H9 (cell line): Measurements from ENCODE around the gene MRPL18. TPM values are rescaled to one million over a fixed set of nuclear protein-coding genes. Genes with fewer than 3 reads are reported as not detected.

ENCODE experiments used
- DNase-seq: peaks from one replicate; pipeline ENCODE4 v3.0.0-alpha.2; 2017
- H2AFZ ChIP-seq: one replicate; pipeline ENCODE4 v1.6.1; 2013; ENCODE audit warnings: mild to moderate bottlenecking, low read length, control low read depth, moderate library complexity
- H2AK5ac ChIP-seq: 2 replicates; pipeline ENCODE4 v1.6.1; 2013; ENCODE audit warnings: low read length, control low read depth, mixed read lengths; ENCODE audit not compliant: insufficient read length
- H2BK120ac ChIP-seq: one replicate; pipeline ENCODE4 v1.6.1; 2013; ENCODE audit warnings: low read depth, mild to moderate bottlenecking, low read length, control low read depth, inconsistent platforms; ENCODE audit not compliant: poor library complexity, severe bottlenecking
- H2BK12ac ChIP-seq: 2 replicates; pipeline ENCODE4 v1.6.1; 2013; ENCODE audit warnings: low read length, control low read depth, mixed read lengths, low read depth; ENCODE audit not compliant: insufficient read length
- H2BK15ac ChIP-seq: 2 replicates; pipeline ENCODE4 v1.6.1; 2013; ENCODE audit warnings: low read depth, low read length, control low read depth
- H2BK20ac ChIP-seq: one replicate; pipeline ENCODE4 v1.6.1; 2013; ENCODE audit warnings: low read depth, mild to moderate bottlenecking, low read length, control low read depth, inconsistent platforms; ENCODE audit not compliant: poor library complexity, severe bottlenecking
- H2BK5ac ChIP-seq: 2 replicates; pipeline ENCODE4 v1.6.1; 2013; ENCODE audit warnings: low read length, control low read depth, mixed read lengths; ENCODE audit not compliant: insufficient read length
- H3K14ac ChIP-seq: 2 replicates; pipeline ENCODE4 v1.6.1; 2013; ENCODE audit warnings: low read length, control low read depth; ENCODE audit not compliant: insufficient read depth
- H3K18ac ChIP-seq: 2 replicates; pipeline ENCODE4 v1.6.1; 2013; ENCODE audit warnings: low read depth, mild to moderate bottlenecking, mixed read lengths, low read length, control low read depth; ENCODE audit not compliant: insufficient read length
- H3K23ac ChIP-seq: 2 replicates; pipeline ENCODE4 v1.6.1; 2013; ENCODE audit warnings: low read length, control low read depth, mixed read lengths, low read depth; ENCODE audit not compliant: insufficient read length
- H3K23me2 ChIP-seq: 2 replicates; pipeline ENCODE4 v1.6.1; 2013; ENCODE audit warnings: low read depth, mild to moderate bottlenecking, mixed read lengths, low read length, control low read depth; ENCODE audit not compliant: insufficient read length, poor library complexity, severe bottlenecking
- H3K27ac ChIP-seq: 2 replicates; pipeline ENCODE4 v1.5.1; 2013; ENCODE audit warnings: low read length, control low read depth, mixed read lengths, low read depth; ENCODE audit not compliant: insufficient read length
- H3K27me3 ChIP-seq: 2 replicates; pipeline ENCODE4 v1.6.1; 2013; ENCODE audit warnings: low read length, control low read depth, inconsistent platforms; ENCODE audit not compliant: insufficient read depth
- H3K4ac ChIP-seq: 2 replicates; pipeline ENCODE4 v1.6.1; 2013; ENCODE audit warnings: low read depth, mild to moderate bottlenecking, control low read depth, inconsistent platforms, low read length, moderate library complexity
- H3K4me1 ChIP-seq: 2 replicates; pipeline ENCODE4 v1.6.1; 2013; ENCODE audit warnings: low read length, control low read depth, inconsistent platforms; ENCODE audit not compliant: insufficient read depth
- H3K4me2 ChIP-seq: 2 replicates; pipeline ENCODE4 v1.6.1; 2013; ENCODE audit warnings: low read length, control low read depth, mixed read lengths; ENCODE audit not compliant: insufficient read length, insufficient read depth
- H3K56ac ChIP-seq: 2 replicates; pipeline ENCODE4 v1.6.1; 2013; ENCODE audit warnings: low read depth, mild to moderate bottlenecking, mixed read lengths, low read length, control low read depth; ENCODE audit not compliant: insufficient read length
- H3K79me1 ChIP-seq: 2 replicates; pipeline ENCODE4 v1.6.1; 2013; ENCODE audit warnings: low read depth, mild to moderate bottlenecking, moderate library complexity, low read length, control low read depth, inconsistent platforms; ENCODE audit not compliant: insufficient read depth, poor library complexity, severe bottlenecking
- H3K79me2 ChIP-seq: 2 replicates; pipeline ENCODE4 v1.6.1; 2013; ENCODE audit warnings: low read length, control low read depth, inconsistent platforms; ENCODE audit not compliant: insufficient read depth
- H3K9ac ChIP-seq: 2 replicates; pipeline ENCODE4 v1.6.1; 2013; ENCODE audit warnings: low read length, control low read depth, mixed read lengths; ENCODE audit not compliant: insufficient read length; ENCODE audit errors: extremely low read depth
- H3K9me3 ChIP-seq: one replicate; pipeline ENCODE4 v1.6.1; 2013; ENCODE audit warnings: low read depth, low read length, inconsistent platforms; ENCODE audit not compliant: control insufficient read depth
- H3T11ph ChIP-seq: one replicate; pipeline ENCODE4 v1.6.1; 2013; ENCODE audit warnings: mild to moderate bottlenecking, low read length, control low read depth, inconsistent platforms
- H4K20me1 ChIP-seq: one replicate; pipeline ENCODE4 v1.6.1; 2013; ENCODE audit not compliant: control insufficient read depth, insufficient read length, insufficient read depth
- H4K5ac ChIP-seq: 2 replicates; pipeline ENCODE4 v1.6.1; 2013; ENCODE audit warnings: low read depth, mild to moderate bottlenecking, mixed read lengths, low read length, control low read depth; ENCODE audit not compliant: insufficient read length
- H4K8ac ChIP-seq: replicated peaks from 2 replicates; pipeline ENCODE4 v1.6.1; 2013; ENCODE audit warnings: low read length, control low read depth, mixed read lengths, low read depth; ENCODE audit not compliant: insufficient read length
- H4K91ac ChIP-seq: 2 replicates; pipeline ENCODE4 v1.6.1; 2013; ENCODE audit warnings: low read depth, mild to moderate bottlenecking, moderate library complexity, mixed read lengths, low read length, control low read depth; ENCODE audit not compliant: insufficient read length
- H3K27ac Mint-ChIP-seq, 3 experiments: 2 replicates in 2 of 3; 3 replicates in 1 of 3; pipeline ENCODE4 v1.8.0; 2020 to 2021; ENCODE audit warnings: mixed read lengths in 3 of 3, mild to moderate bottlenecking in 1 of 3, moderate library complexity in 1 of 3
- H3K27me3 Mint-ChIP-seq: 2 replicates; pipeline ENCODE4 v1.8.0; 2021; ENCODE audit warnings: low read depth, mild to moderate bottlenecking, moderate library complexity, mixed read lengths
- H3K36me3 Mint-ChIP-seq, 3 experiments: 2 replicates in 2 of 3; 3 replicates in 1 of 3; pipeline ENCODE4 v1.8.0; 2020 to 2021; ENCODE audit warnings: low read depth in 3 of 3, mixed read lengths in 3 of 3; ENCODE audit not compliant: insufficient read depth in 1 of 3
- H3K4me1 Mint-ChIP-seq, 2 experiments: 2 replicates each; pipeline ENCODE4 v1.8.0; 2020; ENCODE audit warnings: mixed read lengths in 2 of 2
- H3K4me3 Mint-ChIP-seq, 2 experiments: 2 replicates in 1 of 2; 3 replicates in 1 of 2; pipeline ENCODE4 v1.8.0; 2020 to 2021; ENCODE audit warnings: mild to moderate bottlenecking in 2 of 2, mixed read lengths in 2 of 2, moderate library complexity in 1 of 2
- H3K9me3 Mint-ChIP-seq, 2 experiments: 2 replicates in 1 of 2; 3 replicates in 1 of 2; pipeline ENCODE4 v1.8.0; 2020; ENCODE audit warnings: mild to moderate bottlenecking in 2 of 2, mixed read lengths in 2 of 2, moderate library complexity in 1 of 2
- CTCF ChIP-seq: fragments of 200-600 bp; sonication (generic); conservative IDR thresholded peaks from 3 replicates; pipeline ENCODE4 v1.8.0; 2021; ENCODE audit warnings: antibody characterized with exemption, mild to moderate bottlenecking
- WGBS: extraction: QIAGEN DNeasy Blood & Tissue Kit; methylation state at CpG from one replicate; pipeline ENCODE4 v1.1.7; 2013; ENCODE audit warnings: missing lambda C conversion rate, low lambda C conversion rate, mixed read lengths; ENCODE audit not compliant: insufficient read length; ENCODE audit errors: extremely low coverage; 5-methylcytosine and 5-hydroxymethylcytosine counted together
- total RNA-seq: library from RNA; stranded (reverse); gene quantifications from 2 replicates; pipeline ENCODE4 v1.2.1, GENCODE V29; 2021

The MRPL18 gene
- total RNA-seq, 1 experiment from 2014 or later, result 88.8 TPM

- no peak overlapping the region for H2BK5ac ChIP-seq
- no peak overlapping the region for H2BK12ac ChIP-seq
- Mint-ChIP-seq H3K27ac (no peak overlapping the region), H3K9me3 (no peaks in the 10 kb centered on the region), H3K36me3 (peaks cover 16 to 53% (median 48%) of the 10 kb centered on the region in 3 experiments; a peak in 6 of 7 replicates), H3K4me3 (no peak overlapping the region), H3K4me1 (peaks cover 15 to 24% of the 10 kb centered on the region in 2 experiments), H3K27me3 (no peaks in the 10 kb centered on the region; the same call in 1 of the 2 replicates)
- no peak overlapping the region for H2BK120ac ChIP-seq
- H3K23ac ChIP-seq, result no peak overlapping the region
- no peaks in the 10 kb centered on the region for H3K4me1 ChIP-seq
- no peaks in the 10 kb centered on the region for H3K23me2 ChIP-seq
- no peaks in the 10 kb centered on the region for H3K79me1 ChIP-seq
- no peaks in the 10 kb centered on the region for H4K20me1 ChIP-seq
- H2AK5ac ChIP-seq, result no peak overlapping the region
- H3K9ac ChIP-seq, result no peak overlapping the region
- TF ChIP-seq CTCF, result no peak
- H4K5ac ChIP-seq, result no peak overlapping the region
- H3K27me3 ChIP-seq, result no peaks in the 10 kb centered on the region
- no peak overlapping the region for H2AFZ ChIP-seq
- H3K18ac ChIP-seq, result no peak overlapping the region
- no peak overlapping the region for H3K27ac ChIP-seq
- no peak overlapping the region for H4K8ac ChIP-seq
- no peak overlapping the region for H3K56ac ChIP-seq
- H2BK20ac ChIP-seq, result no peak overlapping the region
- no peak overlapping the region for H3T11ph ChIP-seq
- no peaks in the 10 kb centered on the region for H3K79me2 ChIP-seq
- H2BK15ac ChIP-seq, result no peak overlapping the region
- no peaks in the 10 kb centered on the region for H3K9me3 ChIP-seq
- H3K14ac ChIP-seq, result no peak overlapping the region
- H3K4me2 ChIP-seq, result no peak overlapping the region
- H3K4ac ChIP-seq, result no peak overlapping the region
- no CpG with 5 or more reads among the region's 1 CpG for WGBS
- H4K91ac ChIP-seq, result no peak overlapping the region
- no peak for DNase-seq
Observed at GRCh38 chr6:159797554-159797953, 7.3 kb downstream of the MRPL18 start.
